Tibial artery (tissue), 4 donors: ENCODE results near the gene CRTC1.

ENCODE experiments used
- DNase-seq, 2 donors: peaks; one replicate each; pipeline ENCODE4 v3.0.0-alpha.2; 2019
- H3K27ac ChIP-seq, 2 donors: fragments of 200-600 bp; sonication (generic) in 1 of 2; 1 replicate in 1 of 2; 2 replicates in 1 of 2; pipeline ENCODE4 v1.5.1; 2018 to 2019; ENCODE audit warnings: mild to moderate bottlenecking in 1 of 2
- H3K27me3 ChIP-seq, 2 donors: fragments of 200-600 bp; sonication (generic) in 1 of 2; one replicate each; pipeline versions ENCODE4 v1.5.1 to v1.6.0; 2016 to 2019
- H3K36me3 ChIP-seq, 3 donors: fragments of 200-600 bp; sonication (generic) in 2 of 3; one replicate each; pipeline ENCODE4 v1.5.1; 2016 to 2019; ENCODE audit warnings: mild to moderate bottlenecking in 2 of 3
- H3K4me1 ChIP-seq, 4 donors: fragments of 200-600 bp; sonication (generic) in 2 of 4; 1 replicate in 3 of 4; 2 replicates in 1 of 4; pipeline ENCODE4 v1.5.1; 2016 to 2019
- H3K4me3 ChIP-seq, 2 donors: fragments of 200-600 bp; sonication (generic) in 1 of 2; 1 replicate in 1 of 2; 2 replicates in 1 of 2; pipeline ENCODE4 v1.5.1; 2018 to 2019; ENCODE audit warnings: mild to moderate bottlenecking in 2 of 2
- H3K9me3 ChIP-seq, 3 donors: fragments of 200-600 bp; sonication (generic) in 1 of 3; one replicate each; pipeline ENCODE4 v1.5.1; 2016 to 2019
- CTCF ChIP-seq, 2 experiments: fragments of 200-600 bp in 1 of 2; fragments of 450-650 bp in 1 of 2; IDR thresholded peaks; one replicate each; pipeline ENCODE4 v1.5.1; 2017 to 2019; ENCODE audit warnings: antibody characterized with exemption in 2 of 2, mild to moderate bottlenecking in 1 of 2, moderate library complexity in 1 of 2
- intact Hi-C: fragments of 100-400 bp; cut with DNase I; formaldehyde crosslinking; loops from one replicate; pipeline ENCODE4 v1.15.0; 2023; ENCODE audit warnings: low total_unique reads

The CRTC1 gene

DNA sequence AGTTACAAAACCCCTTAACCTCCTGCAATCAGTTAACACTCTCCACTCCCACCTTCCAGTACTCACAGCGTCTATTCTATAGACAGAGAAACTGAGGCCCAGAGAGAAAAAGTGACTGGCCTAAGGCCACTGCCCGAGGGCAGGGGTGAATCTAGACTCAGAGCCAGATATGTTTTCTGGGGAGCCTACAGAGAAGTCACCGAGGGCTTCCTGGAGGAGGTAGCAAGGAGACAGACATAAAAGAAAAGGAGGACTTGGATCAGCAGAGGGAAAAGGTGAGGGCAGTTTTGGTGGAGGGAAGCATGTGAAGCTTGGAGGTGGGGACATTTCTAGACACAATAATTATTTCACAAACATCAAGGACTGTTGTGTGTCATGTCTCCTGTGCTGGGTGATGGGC is 109.2 kb downstream of the CRTC1 start:
- peaks cover 12 to 76% of the 10 kb centered on the region in 2 donors for H3K27me3 ChIP-seq
- DNase-seq: no peak
- H3K9me3 ChIP-seq: no peaks in the 10 kb centered on the region
- H3K36me3 ChIP-seq: no peaks in the 10 kb centered on the region
- no peak for TF ChIP-seq CTCF (IDR thresholded peaks at IDR 0.05)
- no peak overlapping the region for H3K27ac ChIP-seq
- H3K4me3 ChIP-seq: no peak overlapping the region
- peaks cover 0 to 44% (median 37%) of the 10 kb centered on the region in 4 donors for H3K4me1 ChIP-seq
- intact Hi-C loops: no loop called here

GRCh38 chr19:18793144-18794028 is 109.9 kb downstream of the CRTC1 start:
- H3K4me3 ChIP-seq: no peak overlapping the region
- intact Hi-C loops: no loop called here
- peaks cover 0 to 38% (median 32%) of the 10 kb centered on the region in 4 donors for H3K4me1 ChIP-seq
- TF ChIP-seq CTCF (IDR thresholded peaks at IDR 0.05): no peak
- peaks cover 8 to 76% of the 10 kb centered on the region in 2 donors for H3K27me3 ChIP-seq
- H3K27ac ChIP-seq: no peak overlapping the region
- H3K36me3 ChIP-seq: no peaks in the 10 kb centered on the region
- no peak for DNase-seq
- no peaks in the 10 kb centered on the region for H3K9me3 ChIP-seq

DNA sequence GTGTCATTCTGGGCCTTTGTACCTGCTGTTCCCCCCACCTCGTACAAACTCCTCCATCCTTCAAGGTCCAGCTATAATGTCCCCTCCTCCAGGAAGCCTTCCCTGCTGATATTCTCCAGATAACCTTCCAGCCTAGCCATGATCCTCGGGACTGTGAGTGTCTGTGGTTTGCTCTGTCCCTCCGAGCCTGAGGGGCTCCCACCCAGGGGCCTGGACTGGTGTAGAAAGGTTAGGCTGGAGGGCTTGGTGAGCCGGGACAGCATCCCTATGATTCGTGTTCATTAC is 110.5 kb downstream of the CRTC1 start:
- Histone ChIP-seq H3K27ac (no peak overlapping the region), H3K9me3 (no peaks in the 10 kb centered on the region), H3K36me3 (no peaks in the 10 kb centered on the region), H3K27me3 (peaks cover 8 to 76% of the 10 kb centered on the region in 2 donors), H3K4me1 (peaks cover 0 to 32% (median 28%) of the 10 kb centered on the region in 4 donors), H3K4me3 (no peak overlapping the region)
- TF ChIP-seq CTCF (IDR thresholded peaks at IDR 0.05): no peak
- DNase-seq: no peak
- intact Hi-C loops: no loop called here

DNA sequence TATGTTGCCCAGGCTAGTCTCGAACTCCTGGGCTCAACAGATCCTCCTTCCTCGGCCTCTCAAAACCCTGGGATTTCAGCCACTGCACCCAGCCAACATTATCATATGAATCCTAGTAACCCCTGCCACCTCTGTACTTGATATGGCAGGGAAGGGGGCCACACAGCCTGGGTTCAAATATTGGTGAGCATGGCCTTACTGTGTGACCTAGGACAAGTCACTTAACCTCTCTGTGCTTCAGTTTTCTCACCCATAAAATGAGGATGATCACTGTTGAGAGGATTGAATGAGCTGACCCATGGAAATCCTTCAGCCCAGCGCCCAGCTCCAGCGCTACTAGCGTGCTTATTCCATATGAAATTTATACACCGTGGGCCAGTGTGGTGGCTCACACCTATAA is 111.2 kb downstream of the CRTC1 start:
- DNase-seq: no peak

DNA sequence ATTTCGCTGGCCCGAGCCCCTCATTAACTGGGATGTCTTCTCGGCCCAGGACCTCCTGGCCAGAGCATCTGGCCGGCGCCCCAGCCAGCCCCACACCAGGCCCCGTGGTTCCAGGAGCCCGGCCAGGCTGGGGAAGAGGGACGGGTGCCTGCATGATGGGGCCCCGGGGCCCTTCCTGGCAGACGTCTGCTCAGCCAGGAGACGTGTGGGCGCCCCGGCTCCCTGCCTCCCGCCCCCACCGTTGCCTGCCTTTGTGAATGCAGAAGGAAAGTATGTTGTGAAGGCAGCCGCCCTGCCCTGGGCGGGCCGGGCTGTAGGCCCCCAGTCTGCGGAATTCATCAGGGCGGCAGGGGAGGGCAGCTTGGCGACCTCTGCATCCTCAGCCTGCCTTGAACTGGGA is 112.1 kb downstream of the CRTC1 start:
- DNase-seq: no peak
- intact Hi-C loops: no loop called here
- H3K9me3 ChIP-seq: no peaks in the 10 kb centered on the region
- H3K27me3 ChIP-seq: peaks cover 0 to 71% of the 10 kb centered on the region in 2 donors
- H3K36me3 ChIP-seq: no peaks in the 10 kb centered on the region
- peak overlapping the region; percentile 10 to 31 for H3K27ac ChIP-seq
- peaks cover 0 to 16% (median 13%) of the 10 kb centered on the region in 4 donors for H3K4me1 ChIP-seq
- TF ChIP-seq CTCF (IDR thresholded peaks at IDR 0.05): no peak
- H3K4me3 ChIP-seq: no peak overlapping the region

More for the DNA sequence above, 111.2 kb downstream of the CRTC1 start:
- no peak overlapping the region for H3K4me3 ChIP-seq
- no peaks in the 10 kb centered on the region for H3K9me3 ChIP-seq
- no peak overlapping the region for H3K27ac ChIP-seq
- H3K27me3 ChIP-seq: peaks cover 3 to 74% of the 10 kb centered on the region in 2 donors
- intact Hi-C loops: no loop called here
- H3K4me1 ChIP-seq: peaks cover 0 to 25% (median 20%) of the 10 kb centered on the region in 4 donors
- H3K36me3 ChIP-seq: no peaks in the 10 kb centered on the region
- TF ChIP-seq CTCF (IDR thresholded peaks at IDR 0.05): no peak
